ENCODE measurements around the gene GMDS.

GMDS gene

DNA sequence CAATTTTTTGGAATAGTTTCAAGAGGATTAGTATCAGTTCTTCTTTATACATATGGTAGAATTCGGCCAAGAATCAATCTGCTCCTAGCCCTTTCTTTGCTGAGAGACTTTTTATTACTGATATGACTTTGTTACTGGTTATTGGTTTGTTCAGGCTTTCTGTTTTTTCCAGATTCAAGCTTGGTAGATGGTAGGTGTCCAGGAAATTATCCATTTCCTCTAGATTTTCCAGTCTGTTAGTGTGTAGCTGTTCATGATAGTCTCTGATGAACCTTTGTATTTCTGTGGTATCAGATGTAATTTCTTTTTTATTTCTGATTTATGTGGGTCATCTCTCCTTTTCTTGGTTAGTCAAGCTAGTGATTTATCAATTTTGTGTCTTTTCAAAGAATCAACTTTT, 167.6 kb downstream of the GMDS start:
- Histone ChIP-seq H3K27ac (ENCODE audit: low read length) (no peak overlapping the region), H3K9ac (ENCODE audit: low read length in 2 of 2) (no peak overlapping the region), H3K27me3 (ENCODE audit: control insufficient read depth in 1 of 2, insufficient read depth in 2 of 2, low read length in 2 of 2) (no peaks in the 10 kb centered on the region), H3K36me3 (ENCODE audit: control insufficient read depth in 2 of 2, insufficient read depth in 2 of 2, low read length in 2 of 2) (no peaks in the 10 kb centered on the region), H3K4me3 (ENCODE audit: low read length in 2 of 2) (no peak overlapping the region), H3K9me3 (ENCODE audit: control insufficient read depth in 2 of 2, low read length in 2 of 2) (no peaks in the 10 kb centered on the region), H3K4me1 (ENCODE audit: control insufficient read depth, insufficient read depth, low read length) (no peaks in the 10 kb centered on the region)

DNA sequence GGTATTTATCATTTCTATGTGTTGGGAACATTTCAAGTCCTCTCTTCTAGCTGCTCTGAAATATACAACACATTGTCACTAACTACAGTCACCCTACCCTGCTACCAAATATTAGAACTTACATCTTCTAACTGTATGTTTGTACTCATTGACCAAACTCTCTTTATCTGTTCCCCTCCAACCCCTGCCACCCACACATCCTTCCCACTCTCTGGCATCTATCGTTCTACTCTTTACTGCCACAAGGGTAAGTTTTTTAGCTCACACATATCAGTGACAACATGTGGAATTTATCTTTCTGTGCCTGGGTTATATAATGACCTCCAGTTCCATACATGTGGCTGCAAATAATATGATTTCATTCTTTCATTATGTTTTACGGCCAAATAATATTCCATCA, 171.9 kb downstream of the GMDS start:
- Histone ChIP-seq H3K9ac (ENCODE audit: low read length in 2 of 2) (no peak overlapping the region), H3K4me3 (ENCODE audit: low read length in 2 of 2) (no peak overlapping the region), H3K27me3 (ENCODE audit: control insufficient read depth in 1 of 2, insufficient read depth in 2 of 2, low read length in 2 of 2) (no peaks in the 10 kb centered on the region), H3K36me3 (ENCODE audit: control insufficient read depth in 2 of 2, insufficient read depth in 2 of 2, low read length in 2 of 2) (no peaks in the 10 kb centered on the region), H3K9me3 (ENCODE audit: control insufficient read depth in 2 of 2, low read length in 2 of 2) (no peaks in the 10 kb centered on the region), H3K27ac (ENCODE audit: low read length) (no peak overlapping the region), H3K4me1 (ENCODE audit: control insufficient read depth, insufficient read depth, low read length) (no peaks in the 10 kb centered on the region)

DNA sequence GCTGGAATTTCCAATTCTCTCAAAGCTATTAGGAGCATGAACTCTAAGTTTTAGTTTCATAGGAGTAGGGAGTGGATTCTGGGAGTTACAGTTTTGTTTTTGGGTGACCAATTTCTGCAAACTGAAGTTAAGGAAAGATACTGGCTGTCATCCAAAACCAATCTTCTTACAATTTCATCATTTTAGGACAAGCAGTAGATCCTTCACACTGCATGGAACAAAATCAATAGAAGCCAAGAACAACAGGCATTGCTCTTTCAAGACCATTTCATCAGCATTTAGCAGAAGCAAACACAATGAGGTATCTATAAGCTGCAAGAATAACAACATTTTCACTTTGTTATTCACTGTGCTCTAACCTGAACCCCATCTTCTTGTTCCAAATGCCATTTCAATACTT, 173.0 kb downstream of the GMDS start:
- H3K9ac ChIP-seq (ENCODE audit: low read length in 2 of 2) = no peak overlapping the region
- H3K9me3 ChIP-seq (ENCODE audit: control insufficient read depth in 2 of 2, low read length in 2 of 2) = no peaks in the 10 kb centered on the region
- H3K4me3 ChIP-seq (ENCODE audit: low read length in 2 of 2) = no peak overlapping the region
- no peaks in the 10 kb centered on the region for H3K4me1 ChIP-seq (ENCODE audit: control insufficient read depth, insufficient read depth, low read length)
- no peak overlapping the region for H3K27ac ChIP-seq (ENCODE audit: low read length)
- no peaks in the 10 kb centered on the region for H3K36me3 ChIP-seq (ENCODE audit: control insufficient read depth in 2 of 2, insufficient read depth in 2 of 2, low read length in 2 of 2)
- H3K27me3 ChIP-seq (ENCODE audit: control insufficient read depth in 1 of 2, insufficient read depth in 2 of 2, low read length in 2 of 2) = no peaks in the 10 kb centered on the region

DNA sequence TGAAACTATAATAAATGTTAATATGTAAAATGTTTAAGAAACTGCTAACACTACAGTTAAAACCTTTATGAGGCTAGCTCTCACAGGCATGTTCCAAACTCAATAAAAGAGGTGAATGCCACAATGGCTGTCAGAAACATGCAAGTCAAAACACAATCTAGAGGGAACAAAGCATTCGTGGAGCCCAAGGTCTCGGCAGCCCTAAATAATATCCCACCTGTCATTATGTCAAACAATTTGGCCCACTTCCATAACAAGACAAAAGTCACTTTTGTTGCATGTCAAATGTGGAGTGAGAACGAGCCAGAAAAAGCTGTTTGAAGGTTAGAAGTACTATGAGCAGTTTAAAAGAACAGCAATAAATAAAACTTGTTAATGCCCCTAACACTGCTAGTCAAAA, 181.9 kb downstream of the GMDS start:
- Histone ChIP-seq H3K4me1 (ENCODE audit: control insufficient read depth, insufficient read depth, low read length) (no peaks in the 10 kb centered on the region), H3K4me3 (ENCODE audit: low read length in 2 of 2) (no peak overlapping the region), H3K27me3 (ENCODE audit: control insufficient read depth in 1 of 2, insufficient read depth in 2 of 2, low read length in 2 of 2) (no peaks in the 10 kb centered on the region), H3K9me3 (ENCODE audit: control insufficient read depth in 2 of 2, low read length in 2 of 2) (no peaks in the 10 kb centered on the region), H3K9ac (ENCODE audit: low read length in 2 of 2) (no peak overlapping the region), H3K36me3 (ENCODE audit: control insufficient read depth in 2 of 2, insufficient read depth in 2 of 2, low read length in 2 of 2) (no peaks in the 10 kb centered on the region), H3K27ac (ENCODE audit: low read length) (no peak overlapping the region)

DNA sequence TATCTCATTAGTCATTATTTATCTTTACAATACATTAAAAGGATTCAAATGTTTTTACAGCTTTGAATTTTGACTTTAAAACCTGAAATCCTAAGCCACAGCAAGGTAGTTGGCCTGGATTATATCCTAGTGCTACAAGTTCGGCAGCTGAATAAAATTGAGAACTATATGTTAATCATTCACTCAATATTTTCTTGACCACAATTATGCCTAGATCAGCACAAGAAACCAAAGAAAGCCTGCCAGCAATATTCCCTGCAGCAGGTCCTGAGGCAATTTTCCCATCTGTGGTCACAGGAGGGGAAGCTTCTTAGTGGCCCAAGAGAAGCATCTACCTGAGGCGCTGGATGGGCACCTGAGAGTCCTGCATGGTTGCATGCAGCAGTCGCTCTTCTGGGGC, 183.5 kb downstream of the GMDS start:
- Histone ChIP-seq H3K4me1 (ENCODE audit: control insufficient read depth, insufficient read depth, low read length) (no peaks in the 10 kb centered on the region), H3K27ac (ENCODE audit: low read length) (no peak overlapping the region), H3K9me3 (ENCODE audit: control insufficient read depth in 2 of 2, low read length in 2 of 2) (no peaks in the 10 kb centered on the region), H3K36me3 (ENCODE audit: control insufficient read depth in 2 of 2, insufficient read depth in 2 of 2, low read length in 2 of 2) (no peaks in the 10 kb centered on the region), H3K27me3 (ENCODE audit: control insufficient read depth in 1 of 2, insufficient read depth in 2 of 2, low read length in 2 of 2) (no peaks in the 10 kb centered on the region), H3K4me3 (ENCODE audit: low read length in 2 of 2) (no peak overlapping the region), H3K9ac (ENCODE audit: low read length in 2 of 2) (no peak overlapping the region)

DNA sequence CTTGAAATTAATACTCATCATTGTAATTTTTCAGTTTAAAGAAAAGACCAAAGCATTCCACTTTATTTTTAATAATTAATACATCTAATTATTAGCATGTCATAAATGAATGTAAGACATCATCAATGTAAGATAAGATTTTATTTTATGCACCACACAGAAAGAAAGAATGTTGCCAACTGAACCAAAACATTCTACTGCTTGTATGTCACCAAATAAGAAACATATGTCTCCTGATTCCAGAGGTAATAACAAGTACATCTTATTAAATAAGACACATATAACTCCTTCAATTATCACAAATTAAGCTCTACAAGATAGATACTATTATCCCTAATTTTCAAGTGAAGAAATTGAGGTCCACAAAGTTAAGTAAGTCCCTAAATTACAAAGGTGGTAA, 189.5 kb downstream of the GMDS start:
- Histone ChIP-seq H3K4me3 (ENCODE audit: low read length in 2 of 2) (no peak overlapping the region), H3K27me3 (ENCODE audit: control insufficient read depth in 1 of 2, insufficient read depth in 2 of 2, low read length in 2 of 2) (no peaks in the 10 kb centered on the region), H3K36me3 (ENCODE audit: control insufficient read depth in 2 of 2, insufficient read depth in 2 of 2, low read length in 2 of 2) (no peaks in the 10 kb centered on the region), H3K4me1 (ENCODE audit: control insufficient read depth, insufficient read depth, low read length) (no peaks in the 10 kb centered on the region), H3K9ac (ENCODE audit: low read length in 2 of 2) (no peak overlapping the region), H3K9me3 (ENCODE audit: control insufficient read depth in 2 of 2, low read length in 2 of 2) (no peaks in the 10 kb centered on the region), H3K27ac (ENCODE audit: low read length) (no peak overlapping the region)

DNA sequence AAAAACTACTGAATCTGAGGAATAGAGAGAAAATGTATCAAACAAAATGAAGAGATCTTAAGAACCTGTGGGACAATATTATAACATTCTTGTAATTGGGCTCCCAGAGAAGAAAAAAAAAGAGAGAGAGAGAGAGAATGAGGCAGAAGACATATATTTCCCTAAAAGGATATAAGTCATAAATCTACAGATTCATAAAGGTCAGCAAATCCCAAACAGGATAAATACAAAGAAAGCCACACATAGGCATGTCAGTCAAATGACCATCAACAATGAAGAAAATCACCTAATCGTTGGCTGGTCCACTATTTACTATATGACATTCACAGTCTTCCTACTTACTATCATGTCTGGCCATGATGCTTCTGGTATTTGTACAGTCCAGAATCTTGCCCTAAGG, 190.3 kb downstream of the GMDS start:
- H3K9me3 ChIP-seq (ENCODE audit: control insufficient read depth in 2 of 2, low read length in 2 of 2) = no peaks in the 10 kb centered on the region
- H3K4me1 ChIP-seq (ENCODE audit: control insufficient read depth, insufficient read depth, low read length) = no peaks in the 10 kb centered on the region
- no peaks in the 10 kb centered on the region for H3K36me3 ChIP-seq (ENCODE audit: control insufficient read depth in 2 of 2, insufficient read depth in 2 of 2, low read length in 2 of 2)
- no peak overlapping the region for H3K4me3 ChIP-seq (ENCODE audit: low read length in 2 of 2)
- H3K27ac ChIP-seq (ENCODE audit: low read length) = no peak overlapping the region
- H3K9ac ChIP-seq (ENCODE audit: low read length in 2 of 2) = no peak overlapping the region
- no peaks in the 10 kb centered on the region for H3K27me3 ChIP-seq (ENCODE audit: control insufficient read depth in 1 of 2, insufficient read depth in 2 of 2, low read length in 2 of 2)

DNA sequence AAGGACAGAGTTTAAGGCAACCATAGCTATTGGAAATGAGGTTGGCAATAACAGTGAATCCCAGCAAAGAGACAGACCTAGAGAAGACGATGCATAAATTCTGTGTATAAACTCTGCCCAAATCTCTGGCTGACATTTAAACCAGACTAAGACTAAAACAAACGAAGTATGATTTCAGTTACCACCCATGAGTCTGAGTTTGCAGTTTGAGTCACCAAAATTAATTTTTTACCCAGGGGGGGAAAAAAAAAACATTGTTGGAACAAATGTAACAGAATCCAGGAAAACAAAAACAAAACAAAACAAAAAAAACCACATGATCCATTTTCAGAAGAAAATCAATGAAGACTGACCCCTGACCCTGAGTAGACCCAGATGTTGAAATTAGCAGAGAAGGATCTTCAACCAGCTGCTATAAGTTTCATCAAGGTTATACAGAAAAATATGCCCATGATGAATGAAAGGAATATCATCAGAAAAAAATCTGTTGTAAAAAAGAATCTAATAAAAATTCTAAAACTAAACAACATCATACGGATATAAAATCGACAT, 190.8 kb downstream of the GMDS start:
- Histone ChIP-seq H3K27ac (ENCODE audit: low read length) (no peak overlapping the region), H3K9ac (ENCODE audit: low read length in 2 of 2) (no peak overlapping the region), H3K4me1 (ENCODE audit: control insufficient read depth, insufficient read depth, low read length) (no peaks in the 10 kb centered on the region), H3K4me3 (ENCODE audit: low read length in 2 of 2) (no peak overlapping the region), H3K36me3 (ENCODE audit: control insufficient read depth in 2 of 2, insufficient read depth in 2 of 2, low read length in 2 of 2) (no peaks in the 10 kb centered on the region), H3K27me3 (ENCODE audit: control insufficient read depth in 1 of 2, insufficient read depth in 2 of 2, low read length in 2 of 2) (no peaks in the 10 kb centered on the region), H3K9me3 (ENCODE audit: control insufficient read depth in 2 of 2, low read length in 2 of 2) (no peaks in the 10 kb centered on the region)

DNA sequence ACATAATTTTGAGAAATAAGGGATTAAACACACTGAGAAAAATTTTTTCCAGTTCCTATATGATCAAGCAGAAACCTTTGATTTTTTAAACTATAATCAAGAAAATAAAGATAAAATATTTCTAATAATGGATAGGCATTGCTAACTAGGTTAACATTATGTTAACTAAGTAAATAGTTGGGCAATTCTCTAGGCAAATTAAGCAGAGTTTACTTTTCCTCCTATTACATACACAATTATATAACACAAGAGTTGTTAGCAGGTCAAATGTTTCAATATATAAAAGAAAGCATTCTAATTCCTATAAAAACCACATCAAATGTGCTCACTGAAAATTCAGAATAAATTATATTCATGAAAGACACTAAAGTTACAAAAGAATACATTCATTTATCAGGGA, 191.7 kb downstream of the GMDS start:
- H3K36me3 ChIP-seq (ENCODE audit: control insufficient read depth in 2 of 2, insufficient read depth in 2 of 2, low read length in 2 of 2) = no peaks in the 10 kb centered on the region
- H3K9ac ChIP-seq (ENCODE audit: low read length in 2 of 2) = no peak overlapping the region
- no peaks in the 10 kb centered on the region for H3K9me3 ChIP-seq (ENCODE audit: control insufficient read depth in 2 of 2, low read length in 2 of 2)
- no peak overlapping the region for H3K27ac ChIP-seq (ENCODE audit: low read length)
- no peaks in the 10 kb centered on the region for H3K4me1 ChIP-seq (ENCODE audit: control insufficient read depth, insufficient read depth, low read length)
- no peak overlapping the region for H3K4me3 ChIP-seq (ENCODE audit: low read length in 2 of 2)
- H3K27me3 ChIP-seq (ENCODE audit: control insufficient read depth in 1 of 2, insufficient read depth in 2 of 2, low read length in 2 of 2) = no peaks in the 10 kb centered on the region

DNA sequence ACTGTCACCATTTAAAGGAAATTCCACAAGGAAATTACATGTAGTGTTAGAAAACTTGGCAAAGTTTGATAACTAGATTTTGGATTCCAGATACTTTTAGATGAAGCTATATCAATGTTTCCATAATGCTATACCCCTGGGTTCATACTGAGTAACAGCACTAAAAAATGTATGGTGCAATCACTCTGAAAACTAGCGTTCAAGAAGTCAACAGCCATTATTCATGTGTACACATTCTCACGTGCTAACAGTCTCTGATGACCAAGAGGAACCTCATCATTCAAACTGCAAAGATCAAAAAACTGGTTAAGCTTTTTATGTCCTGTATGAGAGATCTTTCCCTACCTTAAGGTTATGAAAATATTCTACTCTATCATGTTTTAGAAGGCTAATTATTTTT, 197.6 kb downstream of the GMDS start:
- no peak overlapping the region for H3K9ac ChIP-seq (ENCODE audit: low read length in 2 of 2)
- no peak overlapping the region for H3K27ac ChIP-seq (ENCODE audit: low read length)

DNA sequence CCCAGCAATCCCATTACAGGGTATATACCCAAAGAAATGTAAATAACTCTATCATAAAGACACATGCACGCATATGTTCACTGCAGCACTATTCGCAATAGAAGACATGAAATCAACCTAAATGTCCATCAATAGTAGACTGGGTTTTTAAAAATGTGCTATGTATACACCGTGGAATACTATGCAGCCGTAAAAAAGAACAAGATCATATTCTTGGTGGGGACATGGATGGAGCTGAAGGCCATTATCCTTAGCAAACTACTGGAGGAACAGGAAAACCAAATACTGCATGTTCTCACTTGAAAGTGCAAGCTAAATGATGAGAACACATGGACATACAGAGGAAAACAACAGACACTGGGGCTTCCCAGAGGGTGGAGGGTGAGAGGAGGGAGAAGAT, 201.2 kb downstream of the GMDS start:
- H3K4me1 ChIP-seq (ENCODE audit: control insufficient read depth, insufficient read depth, low read length) = no peaks in the 10 kb centered on the region
- H3K36me3 ChIP-seq (ENCODE audit: control insufficient read depth in 2 of 2, insufficient read depth in 2 of 2, low read length in 2 of 2) = no peaks in the 10 kb centered on the region
- H3K4me3 ChIP-seq (ENCODE audit: low read length in 2 of 2) = no peak overlapping the region
- no peaks in the 10 kb centered on the region for H3K9me3 ChIP-seq (ENCODE audit: control insufficient read depth in 2 of 2, low read length in 2 of 2)
- no peak overlapping the region for H3K9ac ChIP-seq (ENCODE audit: low read length in 2 of 2)
- no peak overlapping the region for H3K27ac ChIP-seq (ENCODE audit: low read length)
- H3K27me3 ChIP-seq (ENCODE audit: control insufficient read depth in 1 of 2, insufficient read depth in 2 of 2, low read length in 2 of 2) = no peaks in the 10 kb centered on the region

More for the DNA sequence above, 197.6 kb downstream of the GMDS start:
- H3K36me3 ChIP-seq (ENCODE audit: control insufficient read depth in 2 of 2, insufficient read depth in 2 of 2, low read length in 2 of 2) = no peaks in the 10 kb centered on the region
- H3K9me3 ChIP-seq (ENCODE audit: control insufficient read depth in 2 of 2, low read length in 2 of 2) = no peaks in the 10 kb centered on the region
- H3K4me3 ChIP-seq (ENCODE audit: low read length in 2 of 2) = no peak overlapping the region
- no peaks in the 10 kb centered on the region for H3K27me3 ChIP-seq (ENCODE audit: control insufficient read depth in 1 of 2, insufficient read depth in 2 of 2, low read length in 2 of 2)
- no peaks in the 10 kb centered on the region for H3K4me1 ChIP-seq (ENCODE audit: control insufficient read depth, insufficient read depth, low read length)
